Panc1 (cell line): ENCODE measurements around the gene TRMT61B.

Experiments
- POLR2AphosphoS5 ChIP-seq: IDR thresholded peaks from 2 replicates; pipeline ENCODE4 v1.6.1; 2012; ENCODE audit warnings: mild to moderate bottlenecking, low read depth, low read length, moderate library complexity
- TF ChIP-seq, protein P1 (sequence below): fragments of 450-650 bp; IDR thresholded peaks from 2 replicates; pipeline ENCODE4 v1.5.1; 2017; ENCODE audit warnings: mild to moderate bottlenecking
- TF ChIP-seq, protein P2 (sequence below), 2 experiments: IDR thresholded peaks; 2 replicates each; pipeline ENCODE4 v1.6.1; 2011 to 2012; ENCODE audit warnings: low read depth in 2 of 2, control low read depth in 1 of 2, low read length in 1 of 2, mild to moderate bottlenecking in 1 of 2, moderate library complexity in 1 of 2; ENCODE audit not compliant: insufficient read depth in 1 of 2

DNA sequence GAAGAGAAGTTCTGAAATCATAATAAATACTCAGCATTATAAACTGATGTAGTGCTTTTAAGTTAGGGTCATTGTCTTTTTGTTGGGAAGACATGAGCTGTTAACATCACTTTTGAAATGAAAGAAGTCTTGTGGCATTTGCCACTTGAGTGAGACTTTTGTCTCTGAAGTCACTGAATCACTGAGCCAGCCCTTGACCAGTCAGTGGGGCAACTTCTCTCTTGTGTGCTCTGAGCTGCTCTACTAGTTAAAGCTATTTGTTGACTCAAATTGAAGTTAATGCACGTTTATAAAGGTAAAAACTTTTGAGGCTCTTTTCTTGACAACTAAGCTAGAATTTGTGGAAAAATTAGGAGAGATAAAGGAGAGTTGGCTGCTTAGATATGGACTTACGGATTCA, 31.1 kb upstream of the TRMT61B start:
- TF ChIP-seq, protein P1, sequence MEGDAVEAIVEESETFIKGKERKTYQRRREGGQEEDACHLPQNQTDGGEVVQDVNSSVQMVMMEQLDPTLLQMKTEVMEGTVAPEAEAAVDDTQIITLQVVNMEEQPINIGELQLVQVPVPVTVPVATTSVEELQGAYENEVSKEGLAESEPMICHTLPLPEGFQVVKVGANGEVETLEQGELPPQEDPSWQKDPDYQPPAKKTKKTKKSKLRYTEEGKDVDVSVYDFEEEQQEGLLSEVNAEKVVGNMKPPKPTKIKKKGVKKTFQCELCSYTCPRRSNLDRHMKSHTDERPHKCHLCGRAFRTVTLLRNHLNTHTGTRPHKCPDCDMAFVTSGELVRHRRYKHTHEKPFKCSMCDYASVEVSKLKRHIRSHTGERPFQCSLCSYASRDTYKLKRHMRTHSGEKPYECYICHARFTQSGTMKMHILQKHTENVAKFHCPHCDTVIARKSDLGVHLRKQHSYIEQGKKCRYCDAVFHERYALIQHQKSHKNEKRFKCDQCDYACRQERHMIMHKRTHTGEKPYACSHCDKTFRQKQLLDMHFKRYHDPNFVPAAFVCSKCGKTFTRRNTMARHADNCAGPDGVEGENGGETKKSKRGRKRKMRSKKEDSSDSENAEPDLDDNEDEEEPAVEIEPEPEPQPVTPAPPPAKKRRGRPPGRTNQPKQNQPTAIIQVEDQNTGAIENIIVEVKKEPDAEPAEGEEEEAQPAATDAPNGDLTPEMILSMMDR: no peak
- no peak for TF ChIP-seq POLR2AphosphoS5
- TF ChIP-seq, protein P2, sequence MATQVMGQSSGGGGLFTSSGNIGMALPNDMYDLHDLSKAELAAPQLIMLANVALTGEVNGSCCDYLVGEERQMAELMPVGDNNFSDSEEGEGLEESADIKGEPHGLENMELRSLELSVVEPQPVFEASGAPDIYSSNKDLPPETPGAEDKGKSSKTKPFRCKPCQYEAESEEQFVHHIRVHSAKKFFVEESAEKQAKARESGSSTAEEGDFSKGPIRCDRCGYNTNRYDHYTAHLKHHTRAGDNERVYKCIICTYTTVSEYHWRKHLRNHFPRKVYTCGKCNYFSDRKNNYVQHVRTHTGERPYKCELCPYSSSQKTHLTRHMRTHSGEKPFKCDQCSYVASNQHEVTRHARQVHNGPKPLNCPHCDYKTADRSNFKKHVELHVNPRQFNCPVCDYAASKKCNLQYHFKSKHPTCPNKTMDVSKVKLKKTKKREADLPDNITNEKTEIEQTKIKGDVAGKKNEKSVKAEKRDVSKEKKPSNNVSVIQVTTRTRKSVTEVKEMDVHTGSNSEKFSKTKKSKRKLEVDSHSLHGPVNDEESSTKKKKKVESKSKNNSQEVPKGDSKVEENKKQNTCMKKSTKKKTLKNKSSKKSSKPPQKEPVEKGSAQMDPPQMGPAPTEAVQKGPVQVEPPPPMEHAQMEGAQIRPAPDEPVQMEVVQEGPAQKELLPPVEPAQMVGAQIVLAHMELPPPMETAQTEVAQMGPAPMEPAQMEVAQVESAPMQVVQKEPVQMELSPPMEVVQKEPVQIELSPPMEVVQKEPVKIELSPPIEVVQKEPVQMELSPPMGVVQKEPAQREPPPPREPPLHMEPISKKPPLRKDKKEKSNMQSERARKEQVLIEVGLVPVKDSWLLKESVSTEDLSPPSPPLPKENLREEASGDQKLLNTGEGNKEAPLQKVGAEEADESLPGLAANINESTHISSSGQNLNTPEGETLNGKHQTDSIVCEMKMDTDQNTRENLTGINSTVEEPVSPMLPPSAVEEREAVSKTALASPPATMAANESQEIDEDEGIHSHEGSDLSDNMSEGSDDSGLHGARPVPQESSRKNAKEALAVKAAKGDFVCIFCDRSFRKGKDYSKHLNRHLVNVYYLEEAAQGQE (IDR thresholded peaks at IDR 0.05; ENCODE audit: insufficient read depth in 1 of 2, low read depth in 2 of 2, low read length in 1 of 2): no peak
